ENCODE data around the gene CA5A. TPM values are rescaled to one million over a fixed set of nuclear protein-coding genes. Genes with fewer than 3 reads are reported as not detected.
"Not testable (repeated sequence)": the region's sequence is repeated elsewhere in the genome, so short reads cannot be mapped to it uniquely, and the experiment has no call there.

Gene CA5A
- total and polyA plus RNA-seq, 2 experiments from 2014 or later, result not detected

DNA sequence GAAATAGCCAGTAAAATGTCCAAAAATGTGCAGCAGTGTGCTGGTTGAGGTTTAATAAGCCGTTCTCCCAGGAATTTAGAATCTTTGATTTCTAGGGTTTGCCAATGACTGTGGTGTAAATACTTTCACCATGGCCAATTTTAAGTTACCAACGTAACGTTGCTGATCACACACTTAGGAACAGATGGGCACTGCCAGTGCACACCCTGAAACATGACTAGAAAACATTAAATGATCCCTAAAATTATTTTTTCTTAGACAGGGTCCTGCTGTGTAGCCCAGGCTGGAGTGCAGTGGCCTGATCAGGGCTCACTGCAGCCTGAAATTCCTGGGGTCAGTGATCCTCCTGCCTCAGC, 3.2 kb downstream of the CA5A start (continued):
- TF ChIP-seq REST (IDR thresholded peaks at IDR 0.05; ENCODE audit: unreplicated experiment), result no peak

GRCh38 chr16:87932475-87933139, 3.7 kb downstream of the CA5A start:
- not testable (repeated sequence) for H3K4me3 ChIP-seq; H3K27me3 Mint-ChIP-seq (ENCODE audit: insufficient read depth, low read depth, poor library complexity); H3K36me3 Mint-ChIP-seq (ENCODE audit: low read depth); H3K79me2 ChIP-seq (replicated peaks; ENCODE audit: insufficient read depth); H3K27me3 ChIP-seq (ENCODE audit: insufficient read depth); H3F3A ChIP-seq (replicated peaks; ENCODE audit: low read depth); H3K4me1 Mint-ChIP-seq; H3K27ac Mint-ChIP-seq; H3K4me3 Mint-ChIP-seq; H3K27ac ChIP-seq (ENCODE audit: low read depth); DNase-seq (ENCODE audit: low spot score); H3K9me2 ChIP-seq (ENCODE audit: insufficient read depth); H3K9me3 Mint-ChIP-seq; H3K36me3 ChIP-seq (ENCODE audit: insufficient read depth); H4K20me1 ChIP-seq (replicated peaks; ENCODE audit: insufficient read depth); ATAC-seq; H2AFZ ChIP-seq; H3K4me2 ChIP-seq; H3K4me1 ChIP-seq (ENCODE audit: insufficient read depth)

DNA sequence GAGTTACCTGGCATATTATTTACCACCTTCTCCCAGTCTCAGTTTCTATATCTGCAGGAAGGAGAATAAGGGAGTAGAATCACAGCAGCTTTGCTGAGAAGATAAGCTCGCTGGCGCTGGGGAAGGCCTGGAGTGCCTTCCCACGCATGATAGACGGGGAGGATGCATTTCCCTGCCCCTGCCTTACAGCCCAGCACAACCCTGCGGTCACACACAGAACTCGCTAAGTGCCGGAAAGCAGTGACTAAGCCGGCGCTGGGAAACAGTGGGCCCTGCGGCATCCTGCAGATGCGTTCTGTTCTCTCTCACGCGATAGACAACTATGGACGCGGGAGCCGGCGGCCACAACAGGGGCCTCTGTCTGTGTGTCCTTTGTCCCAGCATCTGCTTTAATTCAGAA, 4.8 kb downstream of the CA5A start:
- Mint-ChIP-seq H3K4me1 (peaks cover 6% of the 10 kb centered on the region), H3K9me3 (no peaks in the 10 kb centered on the region), H3K27me3 (ENCODE audit: insufficient read depth, low read depth, poor library complexity) (peaks cover 9% of the 10 kb centered on the region), H3K27ac (no peak overlapping the region), H3K4me3 (no peak overlapping the region), H3K36me3 (ENCODE audit: low read depth) (no peaks in the 10 kb centered on the region)
- Histone ChIP-seq H3K9me2 (ENCODE audit: insufficient read depth) (no peaks in the 10 kb centered on the region), H4K20me1 (replicated peaks; ENCODE audit: insufficient read depth) (no peaks in the 10 kb centered on the region), H3K27me3 (ENCODE audit: insufficient read depth) (no peaks in the 10 kb centered on the region), H2AFZ (no peak overlapping the region), H3K79me2 (replicated peaks; ENCODE audit: insufficient read depth) (no peaks in the 10 kb centered on the region), H3K27ac (ENCODE audit: low read depth) (no peak overlapping the region), H3K36me3 (ENCODE audit: insufficient read depth) (no peaks in the 10 kb centered on the region), H3K4me2 (no peak overlapping the region), H3K4me3 (no peak overlapping the region), H3F3A (replicated peaks; ENCODE audit: low read depth) (no peaks in the 10 kb centered on the region), H3K4me1 (ENCODE audit: insufficient read depth) (no peaks in the 10 kb centered on the region)
- DNase-seq (ENCODE audit: low spot score) (no peak), ATAC-seq (no peak)
- TF ChIP-seq REST (IDR thresholded peaks at IDR 0.05; ENCODE audit: unreplicated experiment), result no peak
- TF ChIP-seq ZNF462 (CRISPR knock-in tag; IDR thresholded peaks at IDR 0.05), result no peak
- TF ChIP-seq ETS1 (IDR thresholded peaks at IDR 0.05), result no peak

Data from GM23338 (cell line).